ENCODE measurements around the gene ENOPH1.

Gene ENOPH1

GRCh38 chr4:82421796-82422560 lies 8.4 kb upstream of the ENOPH1 start:
- TF ChIP-seq GATA3 (IDR thresholded peaks at IDR 0.05; ENCODE audit: low read depth, low read length) (no peak), GATA2 (IDR thresholded peaks at IDR 0.05; ENCODE audit: low read depth, low read length) (no peak)

- TF ChIP-seq GATA3 (IDR thresholded peaks at IDR 0.05; ENCODE audit: low read depth, low read length) (no peak), GATA2 (IDR thresholded peaks at IDR 0.05; ENCODE audit: low read depth, low read length) (no peak)
Observed at GRCh38 chr4:82422616-82423015, 7.8 kb upstream of the ENOPH1 start.

- TF ChIP-seq GATA2 (IDR thresholded peaks at IDR 0.05; ENCODE audit: low read depth, low read length): no peak
- no peak for TF ChIP-seq GATA3 (IDR thresholded peaks at IDR 0.05; ENCODE audit: low read depth, low read length)
Observed at GRCh38 chr4:82423245-82424054, 6.9 kb upstream of the ENOPH1 start.

- no peak for TF ChIP-seq GATA2 (IDR thresholded peaks at IDR 0.05; ENCODE audit: low read depth, low read length)
- TF ChIP-seq GATA3 (IDR thresholded peaks at IDR 0.05; ENCODE audit: low read depth, low read length): no peak
Observed at GRCh38 chr4:82425478-82425877, 4.9 kb upstream of the ENOPH1 start.

GRCh38 chr4:82428526-82428968 lies 1.8 kb upstream of the ENOPH1 start:
- TF ChIP-seq GATA2 (IDR thresholded peaks at IDR 0.05; ENCODE audit: low read depth, low read length) (no peak), GATA3 (IDR thresholded peaks at IDR 0.05; ENCODE audit: low read depth, low read length) (no peak)

- TF ChIP-seq GATA3 (IDR thresholded peaks at IDR 0.05; ENCODE audit: low read depth, low read length) (no peak), GATA2 (IDR thresholded peaks at IDR 0.05; ENCODE audit: low read depth, low read length) (no peak)
Observed at GRCh38 chr4:82428969-82429727, 1.2 kb upstream of the ENOPH1 start.

GRCh38 chr4:82429728-82430192 lies 630 bp upstream of the ENOPH1 start:
- TF ChIP-seq GATA3 (IDR thresholded peaks at IDR 0.05; ENCODE audit: low read depth, low read length): no peak
- no peak for TF ChIP-seq GATA2 (IDR thresholded peaks at IDR 0.05; ENCODE audit: low read depth, low read length)

- TF ChIP-seq GATA2 (IDR thresholded peaks at IDR 0.05; ENCODE audit: low read depth, low read length): no peak
- no peak for TF ChIP-seq GATA3 (IDR thresholded peaks at IDR 0.05; ENCODE audit: low read depth, low read length)
Observed at GRCh38 chr4:82430964-82431745, 765 bp downstream of the ENOPH1 start.

GRCh38 chr4:82431831-82432230 lies 1.4 kb downstream of the ENOPH1 start:
- no peak for TF ChIP-seq GATA2 (IDR thresholded peaks at IDR 0.05; ENCODE audit: low read depth, low read length)
- TF ChIP-seq GATA3 (IDR thresholded peaks at IDR 0.05; ENCODE audit: low read depth, low read length): no peak

GRCh38 chr4:82432596-82432995 lies 2.2 kb downstream of the ENOPH1 start:
- no peak for TF ChIP-seq GATA2 (IDR thresholded peaks at IDR 0.05; ENCODE audit: low read depth, low read length)
- TF ChIP-seq GATA3 (IDR thresholded peaks at IDR 0.05; ENCODE audit: low read depth, low read length): no peak

- no peak for TF ChIP-seq GATA3 (IDR thresholded peaks at IDR 0.05; ENCODE audit: low read depth, low read length)
- TF ChIP-seq GATA2 (IDR thresholded peaks at IDR 0.05; ENCODE audit: low read depth, low read length): no peak
Observed at GRCh38 chr4:82433791-82434190, 3.4 kb downstream of the ENOPH1 start.

GRCh38 chr4:82434949-82435348 lies 4.6 kb downstream of the ENOPH1 start:
- TF ChIP-seq GATA2 (IDR thresholded peaks at IDR 0.05; ENCODE audit: low read depth, low read length) (no peak), GATA3 (IDR thresholded peaks at IDR 0.05; ENCODE audit: low read depth, low read length) (no peak)

- TF ChIP-seq GATA3 (IDR thresholded peaks at IDR 0.05; ENCODE audit: low read depth, low read length) (no peak), GATA2 (IDR thresholded peaks at IDR 0.05; ENCODE audit: low read depth, low read length) (no peak)
Observed at GRCh38 chr4:82436130-82436529, 5.7 kb downstream of the ENOPH1 start.

All from SH-SY5Y (cell line).